Tibial nerve (tissue), 4 donors: Measurements from ENCODE around the gene GRM8. TPM values are rescaled to one million over a fixed set of nuclear protein-coding genes. Genes with fewer than 3 reads are reported as not detected.

Source experiments
- DNase-seq, 2 donors: peaks; one replicate each; pipeline ENCODE4 v3.0.0-alpha.2; 2019; ENCODE audit warnings: low spot score in 2 of 2
- H3K27ac ChIP-seq, 4 donors: fragments of 200-600 bp; sonication (generic) in 3 of 4; one replicate each; pipeline ENCODE4 v1.5.1; 2017 to 2019; ENCODE audit warnings: mild to moderate bottlenecking in 1 of 4
- H3K27me3 ChIP-seq, 2 donors: fragments of 200-600 bp; sonication (generic) in 1 of 2; one replicate each; pipeline versions ENCODE4 v1.5.1 to v1.6.0; 2017 to 2019
- H3K36me3 ChIP-seq, 3 donors: fragments of 200-600 bp; sonication (generic); one replicate each; pipeline ENCODE4 v1.5.1; 2018 to 2019
- H3K4me1 ChIP-seq, 4 donors: fragments of 200-600 bp; sonication (generic) in 3 of 4; one replicate each; pipeline ENCODE4 v1.5.1; 2017 to 2019
- H3K4me3 ChIP-seq, 4 donors: fragments of 200-600 bp; sonication (generic) in 3 of 4; one replicate each; pipeline ENCODE4 v1.5.1; 2017 to 2019; ENCODE audit warnings: mild to moderate bottlenecking in 1 of 4, moderate library complexity in 1 of 4
- H3K9me3 ChIP-seq, 4 donors: fragments of 200-600 bp; sonication (generic) in 3 of 4; one replicate each; pipeline ENCODE4 v1.5.1; 2017 to 2019
- EP300 ChIP-seq, 2 donors: sonication (generic); formaldehyde crosslinking; IDR thresholded peaks; one replicate each; pipeline ENCODE4 v1.6.1; 2017; ENCODE audit warnings: antibody characterized with exemption in 2 of 2, mild to moderate bottlenecking in 1 of 2
- POLR2A ChIP-seq, 2 donors: fragments of 450-650 bp; IDR thresholded peaks; one replicate each; pipeline ENCODE4 v1.6.1; 2017; ENCODE audit warnings: antibody characterized with exemption in 2 of 2, mild to moderate bottlenecking in 2 of 2, moderate library complexity in 2 of 2
- WGBS, 2 donors: methylation state at CpG; one replicate each; pipeline ENCODE4 v1.1.5; 2018; 5-methylcytosine and 5-hydroxymethylcytosine counted together
- total RNA-seq, 4 donors: library from RNA; depleted of rRNA; stranded (reverse); fragments of >200 nt; gene quantifications; one replicate each; pipeline ENCODE4 v1.1.0, GENCODE V29; 2016
- TF ChIP-seq, protein P1 (sequence below), 5 experiments: fragments of 200-600 bp in 3 of 5; fragments of 450-650 bp in 2 of 5; sonication (generic) in 3 of 5; IDR thresholded peaks; one replicate each; pipeline ENCODE4 v1.5.1; 2016 to 2019; ENCODE audit warnings: antibody characterized with exemption in 5 of 5, mild to moderate bottlenecking in 3 of 5, moderate library complexity in 2 of 5

Gene GRM8
- total RNA-seq, 4 donors from 2014 or later: 0.59 to 1.5 (median 1.1) TPM

DNA sequence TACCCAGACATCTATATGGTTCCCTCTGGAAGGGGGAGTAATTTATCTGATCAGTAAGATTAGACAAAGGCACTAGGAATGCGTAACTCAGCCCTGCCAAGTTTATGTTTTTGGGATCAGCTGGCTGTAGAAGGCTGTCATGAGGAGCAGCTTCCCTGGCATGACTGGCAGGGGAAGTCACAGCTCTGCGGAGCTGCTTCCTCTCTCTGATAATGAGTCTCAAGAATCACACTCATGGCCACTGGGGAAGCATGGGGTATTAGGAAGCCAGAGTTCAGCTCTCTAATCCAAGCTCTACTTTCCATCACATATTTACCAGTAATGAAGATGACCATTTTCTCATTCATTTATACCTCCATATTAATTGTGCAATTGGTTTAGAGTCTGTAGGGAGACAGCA is 758.9 kb downstream of the GRM8 start:
- Histone ChIP-seq H3K4me1 (no peaks in the 10 kb centered on the region), H3K9me3 (no peaks in the 10 kb centered on the region), H3K27me3 (no peaks in the 10 kb centered on the region), H3K36me3 (no peaks in the 10 kb centered on the region), H3K27ac (no peak overlapping the region), H3K4me3 (no peak overlapping the region)
- WGBS, 2 donors: 66 to 89% methylated on average over 2 of the region's 2 CpGs
- DNase-seq: no peak
- TF ChIP-seq EP300 (IDR thresholded peaks at IDR 0.05) (no peak), POLR2A (IDR thresholded peaks at IDR 0.05) (no peak)
- TF ChIP-seq, protein P1, sequence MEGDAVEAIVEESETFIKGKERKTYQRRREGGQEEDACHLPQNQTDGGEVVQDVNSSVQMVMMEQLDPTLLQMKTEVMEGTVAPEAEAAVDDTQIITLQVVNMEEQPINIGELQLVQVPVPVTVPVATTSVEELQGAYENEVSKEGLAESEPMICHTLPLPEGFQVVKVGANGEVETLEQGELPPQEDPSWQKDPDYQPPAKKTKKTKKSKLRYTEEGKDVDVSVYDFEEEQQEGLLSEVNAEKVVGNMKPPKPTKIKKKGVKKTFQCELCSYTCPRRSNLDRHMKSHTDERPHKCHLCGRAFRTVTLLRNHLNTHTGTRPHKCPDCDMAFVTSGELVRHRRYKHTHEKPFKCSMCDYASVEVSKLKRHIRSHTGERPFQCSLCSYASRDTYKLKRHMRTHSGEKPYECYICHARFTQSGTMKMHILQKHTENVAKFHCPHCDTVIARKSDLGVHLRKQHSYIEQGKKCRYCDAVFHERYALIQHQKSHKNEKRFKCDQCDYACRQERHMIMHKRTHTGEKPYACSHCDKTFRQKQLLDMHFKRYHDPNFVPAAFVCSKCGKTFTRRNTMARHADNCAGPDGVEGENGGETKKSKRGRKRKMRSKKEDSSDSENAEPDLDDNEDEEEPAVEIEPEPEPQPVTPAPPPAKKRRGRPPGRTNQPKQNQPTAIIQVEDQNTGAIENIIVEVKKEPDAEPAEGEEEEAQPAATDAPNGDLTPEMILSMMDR (IDR thresholded peaks at IDR 0.05): no peak

GRCh38 chr7:126489874-126490273 is 762.9 kb downstream of the GRM8 start:
- DNase-seq: no peak
- WGBS, 2 donors: 83 to 90% methylated on average over 2 of the region's 2 CpGs
- Histone ChIP-seq H3K4me1 (no peaks in the 10 kb centered on the region), H3K27me3 (no peaks in the 10 kb centered on the region), H3K4me3 (no peak overlapping the region), H3K27ac (no peak overlapping the region), H3K36me3 (no peaks in the 10 kb centered on the region), H3K9me3 (no peaks in the 10 kb centered on the region)
- no peak for TF ChIP-seq EP300 (IDR thresholded peaks at IDR 0.05)
- no peak for TF ChIP-seq POLR2A (IDR thresholded peaks at IDR 0.05)
- TF ChIP-seq, protein P1 (IDR thresholded peaks at IDR 0.05): no peak

GRCh38 chr7:126487728-126488442 is 764.9 kb downstream of the GRM8 start:
- TF ChIP-seq POLR2A (IDR thresholded peaks at IDR 0.05) (no peak), EP300 (IDR thresholded peaks at IDR 0.05) (no peak)
- TF ChIP-seq, protein P1 (IDR thresholded peaks at IDR 0.05): no peak
- H3K27me3 ChIP-seq: no peaks in the 10 kb centered on the region
- no peaks in the 10 kb centered on the region for H3K36me3 ChIP-seq
- H3K9me3 ChIP-seq: no peaks in the 10 kb centered on the region
- H3K27ac ChIP-seq: no peak overlapping the region
- DNase-seq: no peak
- WGBS, 2 donors: 73 to 82% methylated on average over 4 of the region's 4 CpGs
- H3K4me1 ChIP-seq: no peaks in the 10 kb centered on the region
- no peak overlapping the region for H3K4me3 ChIP-seq

DNA sequence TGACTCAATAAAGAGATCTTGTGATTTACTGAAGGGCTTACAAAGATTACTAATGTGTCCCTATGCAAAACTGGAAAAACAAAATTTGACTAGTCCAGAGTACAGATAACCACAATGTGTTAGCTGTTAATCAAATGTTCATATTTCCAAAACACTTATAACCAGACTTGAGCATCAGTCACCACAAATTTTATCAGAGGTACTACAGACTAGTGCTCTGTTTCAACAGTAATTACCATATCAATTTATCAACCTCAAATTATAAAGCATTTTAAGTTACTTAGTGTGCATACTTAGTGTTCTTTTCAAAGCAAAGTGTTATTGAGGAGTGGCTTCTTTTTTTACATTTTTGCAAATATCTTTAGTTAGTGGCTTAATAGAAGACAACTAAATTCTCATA is 765.9 kb downstream of the GRM8 start:
- no peak for DNase-seq
- Histone ChIP-seq H3K27ac (no peak overlapping the region), H3K9me3 (no peaks in the 10 kb centered on the region), H3K4me1 (no peaks in the 10 kb centered on the region), H3K4me3 (no peak overlapping the region), H3K27me3 (no peaks in the 10 kb centered on the region), H3K36me3 (no peaks in the 10 kb centered on the region)
- TF ChIP-seq, protein P1 (IDR thresholded peaks at IDR 0.05): no peak
- no peak for TF ChIP-seq POLR2A (IDR thresholded peaks at IDR 0.05)
- TF ChIP-seq EP300 (IDR thresholded peaks at IDR 0.05): no peak

GRCh38 chr7:126485791-126486190 is 767.0 kb downstream of the GRM8 start:
- no peaks in the 10 kb centered on the region for H3K9me3 ChIP-seq
- WGBS, 2 donors: 42 to 57% methylated on average over 4 of the region's 4 CpGs
- TF ChIP-seq EP300 (IDR thresholded peaks at IDR 0.05): no peak
- TF ChIP-seq, protein P1 (IDR thresholded peaks at IDR 0.05): no peak
- TF ChIP-seq POLR2A (IDR thresholded peaks at IDR 0.05): no peak

More at GRCh38 chr7:126485791-126486190, 767.0 kb downstream of the GRM8 start:
- H3K36me3 ChIP-seq: no peaks in the 10 kb centered on the region
- H3K27me3 ChIP-seq: no peaks in the 10 kb centered on the region
- no peak overlapping the region for H3K27ac ChIP-seq
- DNase-seq: no peak
- no peak overlapping the region for H3K4me3 ChIP-seq
- no peaks in the 10 kb centered on the region for H3K4me1 ChIP-seq
